Heart right ventricle (tissue), 16 donors: ENCODE measurements around the gene SEMG1. TPM values are rescaled to one million over a fixed set of nuclear protein-coding genes. Genes with fewer than 3 reads are reported as not detected.

Source experiments
- ATAC-seq, 8 donors: fragments of 200-7000 bp; cut with Tn5 transposase; one replicate each; pipeline ENCODE4 v1.9.1; 2020; ENCODE audit warnings: mild to moderate bottlenecking in 8 of 8, moderate library complexity in 8 of 8, moderate number of reproducible peaks in 1 of 8
- DNase-seq, 2 donors: peaks; one replicate each; pipeline ENCODE4 v3.0.0-alpha.2; 2020
- H3K27ac ChIP-seq, 10 donors: fragments of 200-600 bp; sonication (generic) in 2 of 10; one replicate each; pipeline versions ENCODE4 v1.5.0 to v1.8.0; 2020 to 2022; ENCODE audit warnings: mild to moderate bottlenecking in 3 of 10
- H3K27me3 ChIP-seq, 7 donors: fragments of 200-600 bp; one replicate each; pipeline ENCODE4 v1.8.0; 2021 to 2022; ENCODE audit warnings: mild to moderate bottlenecking in 2 of 7
- H3K36me3 ChIP-seq, 9 donors: fragments of 200-600 bp; sonication (generic) in 1 of 9; one replicate each; pipeline versions ENCODE4 v1.5.0 to v1.8.0; 2020 to 2022; ENCODE audit warnings: mild to moderate bottlenecking in 2 of 9
- H3K4me1 ChIP-seq, 9 donors: fragments of 200-600 bp; sonication (generic) in 1 of 9; one replicate each; pipeline versions ENCODE4 v1.5.0 to v1.8.0; 2020 to 2022; ENCODE audit warnings: mild to moderate bottlenecking in 4 of 9
- H3K4me3 ChIP-seq, 10 donors: fragments of 200-600 bp; sonication (generic) in 2 of 10; one replicate each; pipeline versions ENCODE4 v1.5.0 to v1.8.0; 2020 to 2022; ENCODE audit warnings: mild to moderate bottlenecking in 7 of 10, moderate library complexity in 2 of 10
- H3K9me3 ChIP-seq, 11 donors: fragments of 200-600 bp in 10 of 11; sonication (generic) in 2 of 11; one replicate each; pipeline versions ENCODE4 v1.5.0 to v1.8.0; 2013 to 2022; ENCODE audit warnings: mild to moderate bottlenecking in 2 of 11, control low read depth in 1 of 11, moderate library complexity in 1 of 11
- CTCF ChIP-seq, 9 donors: fragments of 200-600 bp; sonication (generic) in 2 of 9; IDR thresholded peaks; one replicate each; pipeline versions ENCODE4 v1.5.0 to v1.8.0; 2021 to 2022; ENCODE audit warnings: antibody characterized with exemption in 9 of 9, mild to moderate bottlenecking in 5 of 9, moderate library complexity in 1 of 9
- WGBS, 2 donors: extraction: QIAGEN DNeasy Blood & Tissue Kit; methylation state at CpG; one replicate each; pipeline ENCODE4 v1.1.7; 2013; ENCODE audit warnings: inconsistent platforms in 1 of 2; 5-methylcytosine and 5-hydroxymethylcytosine counted together
- intact Hi-C, 10 donors: fragments of 100-400 bp; cut with DNase I; formaldehyde crosslinking; loops; one replicate each; pipeline versions ENCODE4 v1.11.1 to v1.14.2; 2022
- polyA plus RNA-seq, 2 donors: library from polyadenylated mRNA; stranded (reverse); fragments of 200-250 nt; gene quantifications; one replicate each; pipeline ENCODE4 v1.2.3, GENCODE V29; 2013
- total RNA-seq, 10 donors: library from RNA; stranded (reverse); fragmentation: NEBNext Ultra II Directional in 3 of 10; extraction: Animal tissue kit (Norgen Biotek cat#: 25700) in 3 of 10; gene quantifications; one replicate each; pipeline versions ENCODE4 v1.2.1 to v1.2.4, GENCODE V29; 2021 to 2023
- donor health status: Arrhythmogenic right ventricular cardiomyopathy.
- donor health status: ischemic (EF 13 %, LVEDD 7.1; RV severe dilation, severe dysfunction).
- donor health status: healthy with polysubstance abuse.
- donor health status: DM: no; HTN: yes; CAD: no.
- donor health status: DM: no; HTN: no; CAD: no.
- donor health status: ischemic (EF 25% LVEDD 6.9; RV normal size, moderate dysfunction).
- donor health status: ischemic (EF 25% LVEDD 5.7; RV mildly dilated, moderate dysfunction).
- donor health status: healthy.
- donor health status: DM: yes; HTN: yes; CAD: no.
- donor health status: Ischemic cardiomyopathy.
- donor health status: ischemic (EF 35%, LVEDD 5.7; RV mildly dilated, moderate dysfunction).
- donor health status: nonischemic (EF 11% LVEDD 7.7; RV severe dilation, severe dysfunction).
- donor health status: DM: yes; HTN: yes; CAD: no.
- donor health status: PGD.
- donor health status: ischemic (EF 29% LVEDD 5.4; RV normal size, mild dysfunction).
- donor health status: nonischemic (EF 23%, LVEDD 6.1; RV moderate dilation, normal function).

The SEMG1 gene
- total and polyA plus RNA-seq, 12 donors = not detected

GRCh38 chr20:45247865-45248264 is 41.0 kb downstream of the SEMG1 start:
- Histone ChIP-seq H3K36me3 (no peaks in the 10 kb centered on the region), H3K27ac (no peak overlapping the region), H3K27me3 (peaks cover 0 to 69% (median 60%) of the 10 kb centered on the region in 7 donors), H3K9me3 (no peaks in the 10 kb centered on the region), H3K4me3 (no peak overlapping the region), H3K4me1 (no peaks in the 10 kb centered on the region)
- no peak for TF ChIP-seq CTCF (IDR thresholded peaks at IDR 0.05)
- intact Hi-C loops = no loop called here
- WGBS, 2 donors = 43 to 78% methylated on average over 1 of the region's 1 CpG
- no peak for DNase-seq
- no peak for ATAC-seq

- H3K4me3 ChIP-seq = no peak overlapping the region
- no peaks in the 10 kb centered on the region for H3K9me3 ChIP-seq
- DNase-seq (no peak), ATAC-seq (no peak)
- H3K36me3 ChIP-seq = no peaks in the 10 kb centered on the region
- peaks cover 0 to 71% (median 56%) of the 10 kb centered on the region in 7 donors for H3K27me3 ChIP-seq
- no peak overlapping the region for H3K27ac ChIP-seq
- intact Hi-C loops = no loop called here
- no peak for TF ChIP-seq CTCF (IDR thresholded peaks at IDR 0.05)
- no peaks in the 10 kb centered on the region for H3K4me1 ChIP-seq
Measured at GRCh38 chr20:45248609-45249008, 41.8 kb downstream of the SEMG1 start.

GRCh38 chr20:45251884-45252560 is 45.2 kb downstream of the SEMG1 start:
- H3K4me1 ChIP-seq = peaks cover 0 to 19% (median 0%) of the 10 kb centered on the region in 9 donors
- no peaks in the 10 kb centered on the region for H3K36me3 ChIP-seq
- no peak overlapping the region for H3K27ac ChIP-seq
- DNase-seq = no peak
- intact Hi-C loops = no loop called here
- 31 to 45% methylated on average over 5 of the region's 5 CpGs for WGBS, 2 donors
- H3K27me3 ChIP-seq = peaks cover 0 to 49% (median 31%) of the 10 kb centered on the region in 7 donors
- no peak for ATAC-seq
- no peak for TF ChIP-seq CTCF (IDR thresholded peaks at IDR 0.05)
- no peaks in the 10 kb centered on the region for H3K9me3 ChIP-seq
- no peak overlapping the region for H3K4me3 ChIP-seq

GRCh38 chr20:45253261-45253660 is 46.4 kb downstream of the SEMG1 start:
- TF ChIP-seq CTCF (IDR thresholded peaks at IDR 0.05) = no peak
- H3K27me3 ChIP-seq = peaks cover 0 to 43% (median 22%) of the 10 kb centered on the region in 7 donors
- DNase-seq (no peak), ATAC-seq (no peak)
- peaks cover 0 to 19% (median 0%) of the 10 kb centered on the region in 9 donors for H3K4me1 ChIP-seq
- H3K36me3 ChIP-seq = no peaks in the 10 kb centered on the region
- intact Hi-C loops = no loop called here
- H3K9me3 ChIP-seq = no peaks in the 10 kb centered on the region
- no peak overlapping the region for H3K27ac ChIP-seq
- H3K4me3 ChIP-seq = no peak overlapping the region
- 83 to 91% methylated on average over 4 of the region's 4 CpGs for WGBS, 2 donors
